ENCODE results near the gene ZBTB7B.

- no peak for TF ChIP-seq EZH2 (IDR thresholded peaks at IDR 0.05; ENCODE audit: insufficient read depth, poor library complexity, severe bottlenecking)
- TF ChIP-seq EZH2phosphoT487 (IDR thresholded peaks at IDR 0.05; ENCODE audit: insufficient read depth, low read depth) = no peak
These were observed 8.9 kb upstream of the ZBTB7B start, which contains the start of gene LENEP for GRCh38 chr1:154993572-154994268.

Data from GM23248 (cell line).